ENCODE measurements around the gene SARDH.
"Not testable (repeated sequence)": the region's sequence is repeated elsewhere in the genome, so short reads cannot be mapped to it uniquely, and the experiment has no call there.

Gene SARDH

DNA sequence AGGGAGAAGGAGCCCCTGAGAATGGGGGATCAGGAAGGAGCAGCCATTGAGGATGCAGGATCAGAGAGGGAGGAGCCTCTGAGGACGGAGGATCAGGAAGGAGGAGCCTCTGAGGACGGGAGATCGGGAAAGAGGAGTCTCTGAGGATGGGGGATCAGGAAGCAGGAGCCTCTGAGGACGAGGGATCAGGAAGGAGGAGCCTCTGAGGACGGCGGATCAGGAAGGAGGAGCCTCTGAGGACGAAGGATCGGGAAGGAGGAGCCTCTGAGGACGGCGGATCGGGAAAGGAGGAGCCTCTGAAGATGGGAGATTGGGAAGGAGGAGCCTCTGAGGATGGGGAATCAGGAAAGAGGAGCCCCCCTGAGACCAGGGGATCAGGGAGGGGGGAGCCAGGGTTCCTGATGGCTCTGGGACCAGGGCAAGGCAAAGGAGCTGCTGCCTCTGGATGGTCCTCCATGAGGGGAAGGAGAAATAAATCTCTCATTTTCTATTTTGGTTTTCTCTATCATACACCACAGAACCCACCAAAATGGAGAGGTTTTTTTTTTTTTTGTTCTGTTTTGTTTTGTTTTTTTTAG lies 22.6 kb upstream of the SARDH start:
- no peak for DNase-seq (ENCODE audit: low read depth)

GRCh38 chr9:133759946-133760345 lies 21.8 kb upstream of the SARDH start:
- no peak for DNase-seq (ENCODE audit: low read depth)

DNA sequence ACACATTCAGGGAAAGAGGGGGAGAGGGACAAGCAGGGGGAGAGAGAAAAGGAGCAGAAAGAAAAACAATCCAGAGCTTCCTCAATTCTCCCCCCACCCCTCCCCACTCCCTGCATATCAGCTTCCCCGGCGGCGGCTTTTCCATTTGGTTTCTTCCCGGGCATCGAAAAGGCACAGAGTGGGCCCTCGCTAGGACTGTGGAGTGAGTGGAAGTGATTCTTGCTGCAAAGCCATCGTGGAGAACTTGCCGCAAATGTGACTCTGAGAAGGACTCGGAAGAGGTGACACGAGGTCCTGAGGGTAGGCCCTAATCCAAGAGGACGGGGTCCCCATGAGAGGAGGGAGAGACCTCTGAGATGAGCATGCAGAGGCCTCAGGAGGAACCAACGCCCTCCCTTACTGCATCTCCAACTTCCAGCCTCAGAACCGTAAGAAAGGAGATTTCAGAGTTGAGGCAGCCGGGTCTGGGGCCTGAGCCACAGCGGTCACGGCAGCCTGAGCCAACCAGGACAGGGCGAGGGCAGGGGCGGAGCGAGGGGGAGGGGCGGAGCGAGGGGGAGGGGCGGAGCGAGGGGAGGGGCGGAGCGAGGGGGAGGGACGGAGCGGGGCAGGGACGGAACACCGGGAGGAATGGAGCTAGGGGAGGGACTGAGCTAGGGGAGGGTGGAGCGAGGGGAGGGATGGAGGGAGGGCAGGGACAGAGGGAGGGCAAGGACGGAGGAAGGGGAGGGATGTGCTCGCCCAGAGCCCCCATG lies 21.2 kb upstream of the SARDH start:
- DNase-seq (ENCODE audit: low read depth) = peak; percentile 75

GRCh38 chr9:133758228-133758627 lies 20.1 kb upstream of the SARDH start:
- DNase-seq (ENCODE audit: low read depth) = no peak

DNA sequence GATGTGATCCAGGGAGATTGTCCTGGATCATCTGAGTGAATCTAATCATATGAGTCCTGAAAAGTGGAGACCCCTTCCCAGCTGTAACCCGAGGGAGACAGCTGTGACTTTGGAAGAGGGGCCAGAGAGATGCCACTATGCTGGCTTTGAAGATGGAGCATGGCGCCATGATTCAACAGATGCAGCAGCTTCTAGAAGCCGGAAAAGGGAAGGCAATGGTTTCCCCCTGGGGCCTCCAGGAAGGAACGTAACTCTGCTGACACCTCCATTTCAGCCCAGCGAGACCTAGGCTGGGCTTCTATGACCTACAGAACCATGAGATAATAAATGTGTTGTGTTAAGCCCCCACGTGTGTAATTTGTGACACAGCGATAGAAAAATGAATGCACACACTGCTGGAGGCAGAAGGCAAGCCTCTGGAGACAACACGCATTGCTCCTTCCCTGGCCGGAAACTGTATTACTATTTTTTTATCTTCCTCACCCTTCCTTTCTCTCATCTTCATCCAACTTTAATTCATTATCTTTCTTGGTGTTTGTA lies 16.6 kb upstream of the SARDH start:
- no peak for DNase-seq (ENCODE audit: low read depth)

GRCh38 chr9:133754187-133754586 lies 16.0 kb upstream of the SARDH start:
- no peak for DNase-seq (ENCODE audit: low read depth)

DNA sequence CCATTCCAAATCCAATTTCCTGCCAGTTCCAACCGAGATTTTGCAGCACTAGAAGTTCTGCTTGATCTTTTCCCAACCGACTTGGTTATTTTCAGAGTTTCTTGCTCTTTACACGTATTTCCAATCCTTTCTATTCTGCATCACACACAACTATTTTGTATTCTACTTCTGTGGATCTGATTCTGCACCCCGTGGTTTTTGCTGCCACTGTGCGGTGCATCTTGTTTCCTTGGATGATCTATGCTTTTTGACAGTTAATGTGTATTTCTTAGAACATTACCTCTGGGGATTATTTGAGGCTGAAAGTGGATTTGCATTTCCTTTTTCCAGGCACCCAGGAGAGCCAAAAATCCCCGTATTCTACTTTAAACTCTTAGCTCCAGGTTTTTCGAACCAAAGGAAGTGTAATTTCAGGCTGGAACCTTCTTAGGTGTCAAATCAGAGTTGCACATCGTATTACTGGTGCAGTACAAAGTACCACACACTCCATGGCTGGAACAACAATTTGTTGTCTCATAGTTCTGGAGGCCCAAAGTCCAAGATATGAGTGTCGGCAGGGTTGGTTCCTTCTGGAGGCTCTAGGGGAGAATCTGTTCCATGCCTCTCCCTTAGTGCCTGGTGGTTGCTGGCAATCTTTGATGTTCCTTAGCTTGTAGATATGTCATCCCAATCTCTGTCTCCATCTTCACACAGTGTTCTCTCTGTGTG lies 14.7 kb upstream of the SARDH start:
- no peak for DNase-seq (ENCODE audit: low read depth)

GRCh38 chr9:133750982-133751649 lies 13.0 kb upstream of the SARDH start:
- DNase-seq (ENCODE audit: low read depth) = no peak

GRCh38 chr9:133747309-133747708 lies 9.2 kb upstream of the SARDH start:
- peak; percentile 61 for DNase-seq (ENCODE audit: low read depth)

DNA sequence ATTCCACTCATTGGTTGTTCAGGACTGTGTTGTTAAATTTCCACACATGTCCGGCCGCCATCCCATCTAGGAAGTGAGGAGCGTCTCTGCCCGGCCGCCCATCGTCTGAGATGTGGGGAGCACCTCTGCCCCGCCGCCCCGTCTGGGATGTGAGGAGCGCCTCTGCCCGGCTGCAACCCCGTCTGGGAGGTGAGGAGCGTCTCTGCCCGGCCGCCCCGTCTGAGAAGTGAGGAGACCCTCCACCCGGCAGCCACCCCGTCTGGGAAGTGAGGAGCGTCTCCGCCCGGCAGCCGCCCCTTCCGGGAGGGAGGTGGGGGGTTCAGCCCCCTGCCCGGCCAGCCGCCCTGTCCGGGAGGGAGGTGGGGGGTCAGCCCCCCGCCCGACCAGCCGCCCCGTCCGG lies 6.4 kb upstream of the SARDH start:
- not testable (repeated sequence) for DNase-seq (ENCODE audit: low read depth)

DNA sequence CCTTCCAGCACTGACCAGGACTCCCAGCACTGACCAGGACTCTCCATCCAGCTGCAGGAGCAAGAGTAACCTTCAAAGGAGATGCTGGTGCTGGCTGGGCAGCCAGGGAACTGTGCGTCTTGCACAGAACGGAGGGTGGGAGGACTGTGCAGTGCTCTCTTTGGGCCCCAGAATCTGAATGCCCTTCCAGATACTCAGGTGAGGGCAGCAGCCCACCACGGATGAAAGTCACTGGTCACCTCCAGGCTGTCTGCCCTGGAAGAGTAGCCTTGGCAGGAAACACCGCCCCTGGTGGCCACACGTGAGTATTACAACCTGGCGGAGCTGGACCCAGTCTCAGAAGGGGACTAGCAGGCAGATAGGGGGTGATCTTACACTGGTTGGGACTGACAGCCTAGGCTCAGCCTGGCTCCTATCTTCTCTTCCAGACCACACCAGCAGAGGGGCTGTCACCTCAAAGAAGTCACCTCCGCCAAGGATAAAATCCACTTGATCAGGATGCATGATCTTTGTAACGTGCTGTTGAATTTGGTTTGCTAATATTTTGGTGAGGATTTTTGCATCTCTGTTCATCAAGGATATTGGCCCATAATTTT lies 4.8 kb upstream of the SARDH start:
- DNase-seq (ENCODE audit: low read depth) = peak; percentile 46

DNA sequence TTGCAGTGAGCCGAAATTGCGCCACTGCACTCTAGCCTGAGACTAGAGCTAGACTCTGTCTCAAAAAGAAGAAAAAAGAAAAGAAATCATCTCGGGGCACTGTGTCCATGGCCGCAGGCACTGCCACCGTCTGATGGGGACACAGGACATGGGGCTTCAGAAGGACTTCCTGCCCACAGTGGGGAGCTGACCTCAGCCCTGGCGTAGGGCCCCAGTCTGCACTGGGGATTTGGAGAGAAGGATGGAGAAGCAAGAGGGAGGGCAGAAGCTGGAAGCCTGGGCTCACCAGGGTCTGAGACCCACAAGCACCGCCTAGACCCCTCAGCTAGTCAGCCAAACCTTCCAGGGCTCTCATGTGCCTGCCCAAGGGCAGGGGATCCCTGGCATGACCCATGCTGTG lies 4.1 kb upstream of the SARDH start:
- no peak for DNase-seq (ENCODE audit: low read depth)

- no peak for DNase-seq (ENCODE audit: low read depth)
Measured at GRCh38 chr9:133741716-133742115, 3.6 kb upstream of the SARDH start.

- DNase-seq (ENCODE audit: low read depth) = no peak
Measured at GRCh38 chr9:133740911-133741310, 2.8 kb upstream of the SARDH start.

DNA sequence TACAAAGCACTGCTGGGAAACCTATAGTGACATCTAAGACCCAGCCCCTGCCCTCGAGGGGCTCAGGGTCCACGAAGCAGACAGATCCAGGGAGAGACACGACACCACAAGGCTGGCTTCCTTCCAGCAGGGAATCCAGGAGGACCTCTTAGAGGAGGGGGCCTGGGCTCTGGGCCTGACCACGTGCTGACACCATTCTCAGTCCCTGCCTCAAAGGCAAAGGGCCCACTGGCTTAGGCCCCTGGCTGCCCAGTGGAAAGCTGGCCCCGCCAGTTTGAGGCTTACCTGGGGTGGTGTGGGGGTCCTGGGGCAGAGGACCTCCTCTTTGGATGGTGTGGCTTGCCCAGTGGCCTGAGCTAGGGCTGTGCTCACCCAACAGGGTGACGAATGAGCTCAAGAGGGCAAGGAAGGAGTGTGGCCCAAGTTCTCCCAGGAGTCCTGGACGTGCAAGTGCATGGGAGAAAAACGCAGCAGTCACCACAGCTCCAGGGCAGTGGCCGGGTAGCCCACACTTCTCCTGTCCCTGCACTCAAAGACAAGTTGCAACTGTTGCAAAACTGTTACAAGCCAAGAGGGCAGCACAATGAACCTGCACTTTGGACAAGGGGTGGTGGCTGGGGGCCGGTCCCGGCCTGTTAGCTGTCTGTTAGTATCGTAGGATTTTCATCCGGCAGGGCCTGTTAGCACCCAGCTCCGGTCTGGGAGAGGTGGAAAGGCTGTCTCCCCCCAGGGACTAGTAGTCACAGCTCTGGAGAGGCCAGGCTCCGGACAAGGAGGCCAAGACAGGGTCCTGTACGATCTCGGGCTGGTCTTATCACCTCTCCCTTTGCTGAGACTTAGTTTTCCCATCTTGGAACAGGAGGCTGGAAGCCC lies 1.5 kb upstream of the SARDH start:
- DNase-seq (ENCODE audit: low read depth) = no peak

GRCh38 chr9:133738640-133739225 lies 581 bp upstream of the SARDH start:
- no peak for DNase-seq (ENCODE audit: low read depth)

- DNase-seq (ENCODE audit: low read depth) = no peak
Measured at GRCh38 chr9:133737071-133737773, 930 bp downstream of the SARDH start.

DNA sequence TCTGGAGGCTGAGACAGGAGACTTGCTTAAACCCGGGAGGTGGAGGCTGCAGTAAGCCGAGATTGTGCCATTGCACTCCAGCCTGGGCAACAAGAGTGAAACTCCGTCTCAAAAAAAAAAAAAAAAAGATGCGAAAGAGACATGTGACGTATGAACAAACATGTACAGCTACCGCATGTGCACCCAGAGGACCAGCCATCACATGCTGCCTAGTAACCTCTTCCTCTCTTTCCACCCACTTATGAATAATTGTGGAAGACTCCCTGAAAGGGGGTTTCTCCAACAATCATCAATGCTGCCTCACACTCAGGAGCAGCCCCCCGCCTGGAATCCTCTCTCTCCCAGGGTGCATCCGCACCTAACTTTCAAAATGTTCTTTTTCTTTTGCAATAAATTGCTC lies 2.2 kb downstream of the SARDH start:
- no peak for DNase-seq (ENCODE audit: low read depth)

DNA sequence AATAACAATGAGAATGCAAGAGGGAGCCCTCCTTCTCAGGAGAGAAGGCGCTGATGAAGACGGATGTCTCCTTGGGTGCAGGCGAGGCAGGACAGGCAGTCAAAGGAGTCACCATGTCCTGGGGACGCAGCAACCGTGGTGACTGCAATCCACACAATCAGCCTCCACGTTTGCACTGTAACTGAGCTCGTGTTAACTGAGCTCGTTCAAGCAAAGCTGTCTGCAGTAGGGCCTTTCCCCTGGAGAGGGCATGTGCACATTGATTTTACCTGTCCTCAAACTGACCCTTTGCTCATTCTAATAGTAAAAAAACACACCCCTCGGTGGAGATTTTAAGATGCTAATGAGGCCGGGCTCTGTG lies 2.8 kb downstream of the SARDH start:
- no peak for DNase-seq (ENCODE audit: low read depth)

All from amniotic epithelial cell (primary cell).